ENCODE results near the gene RIGI.
A peak's percentile ranks its signal among the peaks of the same experiment; 100 is the strongest.
"Not testable (repeated sequence)": the region's sequence is repeated elsewhere in the genome, so short reads cannot be mapped to it uniquely, and the experiment has no call there.

The RIGI gene

DNA sequence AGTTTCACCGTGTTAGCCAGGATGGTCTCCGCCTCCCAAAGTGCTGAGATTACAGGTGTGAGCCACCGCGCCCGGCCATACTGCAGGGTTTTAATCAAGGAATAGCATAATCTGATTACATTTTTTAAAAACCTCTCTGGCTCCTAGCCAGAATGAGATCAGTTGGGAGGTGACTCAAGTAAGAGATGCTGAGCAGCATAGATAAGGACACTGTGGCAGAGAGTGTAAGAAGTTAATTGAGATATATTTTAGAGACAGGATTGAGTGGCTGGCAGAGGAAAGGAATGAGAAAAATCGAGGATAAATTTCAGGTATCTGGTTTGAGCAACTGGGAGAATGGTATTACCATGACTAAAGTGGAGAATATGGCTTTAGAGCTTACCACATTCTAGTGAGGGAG is 7.3 kb upstream of the RIGI start:
- no peak for DNase-seq (ENCODE audit: low read depth)
- TF ChIP-seq, protein P1, sequence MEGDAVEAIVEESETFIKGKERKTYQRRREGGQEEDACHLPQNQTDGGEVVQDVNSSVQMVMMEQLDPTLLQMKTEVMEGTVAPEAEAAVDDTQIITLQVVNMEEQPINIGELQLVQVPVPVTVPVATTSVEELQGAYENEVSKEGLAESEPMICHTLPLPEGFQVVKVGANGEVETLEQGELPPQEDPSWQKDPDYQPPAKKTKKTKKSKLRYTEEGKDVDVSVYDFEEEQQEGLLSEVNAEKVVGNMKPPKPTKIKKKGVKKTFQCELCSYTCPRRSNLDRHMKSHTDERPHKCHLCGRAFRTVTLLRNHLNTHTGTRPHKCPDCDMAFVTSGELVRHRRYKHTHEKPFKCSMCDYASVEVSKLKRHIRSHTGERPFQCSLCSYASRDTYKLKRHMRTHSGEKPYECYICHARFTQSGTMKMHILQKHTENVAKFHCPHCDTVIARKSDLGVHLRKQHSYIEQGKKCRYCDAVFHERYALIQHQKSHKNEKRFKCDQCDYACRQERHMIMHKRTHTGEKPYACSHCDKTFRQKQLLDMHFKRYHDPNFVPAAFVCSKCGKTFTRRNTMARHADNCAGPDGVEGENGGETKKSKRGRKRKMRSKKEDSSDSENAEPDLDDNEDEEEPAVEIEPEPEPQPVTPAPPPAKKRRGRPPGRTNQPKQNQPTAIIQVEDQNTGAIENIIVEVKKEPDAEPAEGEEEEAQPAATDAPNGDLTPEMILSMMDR (conservative IDR thresholded peaks at IDR 0.05; ENCODE audit: low read length), result no peak
- H3K4me3 ChIP-seq (ENCODE audit: low read length), result no peak overlapping the region

DNA sequence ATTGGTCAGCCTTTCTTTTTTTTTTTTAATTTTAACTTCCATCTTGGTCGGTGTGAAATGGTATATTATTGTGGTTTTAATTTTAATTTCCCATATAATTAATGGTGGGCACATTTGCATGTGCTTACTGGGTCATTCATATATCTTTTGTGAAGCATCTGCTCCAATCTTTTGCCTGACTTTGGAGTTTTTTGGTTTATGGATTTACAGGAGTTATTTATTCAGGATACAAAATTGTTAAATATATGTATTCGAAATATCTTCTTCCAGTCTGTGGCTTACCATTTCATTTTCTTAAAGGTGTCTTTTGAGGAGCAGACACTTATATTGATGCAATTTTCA is 682 bp upstream of the RIGI start:
- TF ChIP-seq, protein P1 (conservative IDR thresholded peaks at IDR 0.05; ENCODE audit: low read length), result no peak
- DNase-seq (ENCODE audit: low read depth), result no peak
- H3K4me3 ChIP-seq (ENCODE audit: low read length), result peak overlapping the region; percentile 78

DNA sequence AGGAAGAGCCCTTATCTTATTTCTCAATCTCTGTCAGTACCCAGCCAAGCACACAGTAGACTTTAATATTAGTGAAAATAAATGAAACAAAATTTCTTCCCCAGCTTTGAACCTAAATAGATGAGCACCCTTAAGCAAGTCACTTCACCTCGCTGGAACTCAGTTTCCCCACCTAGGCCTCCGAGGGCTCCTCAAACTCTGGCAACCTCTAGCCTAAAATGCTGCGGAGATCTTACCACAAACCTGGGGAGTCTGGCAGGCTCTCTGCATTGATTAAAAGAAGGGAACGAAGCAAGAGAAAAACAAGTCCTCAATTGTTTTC is 326 bp downstream of the RIGI start:
- H3K4me3 ChIP-seq (ENCODE audit: low read length), result peak overlapping the region; percentile 78
- TF ChIP-seq, protein P1 (conservative IDR thresholded peaks at IDR 0.05; ENCODE audit: low read length), result no peak
- no peak for DNase-seq (ENCODE audit: low read depth)

DNA sequence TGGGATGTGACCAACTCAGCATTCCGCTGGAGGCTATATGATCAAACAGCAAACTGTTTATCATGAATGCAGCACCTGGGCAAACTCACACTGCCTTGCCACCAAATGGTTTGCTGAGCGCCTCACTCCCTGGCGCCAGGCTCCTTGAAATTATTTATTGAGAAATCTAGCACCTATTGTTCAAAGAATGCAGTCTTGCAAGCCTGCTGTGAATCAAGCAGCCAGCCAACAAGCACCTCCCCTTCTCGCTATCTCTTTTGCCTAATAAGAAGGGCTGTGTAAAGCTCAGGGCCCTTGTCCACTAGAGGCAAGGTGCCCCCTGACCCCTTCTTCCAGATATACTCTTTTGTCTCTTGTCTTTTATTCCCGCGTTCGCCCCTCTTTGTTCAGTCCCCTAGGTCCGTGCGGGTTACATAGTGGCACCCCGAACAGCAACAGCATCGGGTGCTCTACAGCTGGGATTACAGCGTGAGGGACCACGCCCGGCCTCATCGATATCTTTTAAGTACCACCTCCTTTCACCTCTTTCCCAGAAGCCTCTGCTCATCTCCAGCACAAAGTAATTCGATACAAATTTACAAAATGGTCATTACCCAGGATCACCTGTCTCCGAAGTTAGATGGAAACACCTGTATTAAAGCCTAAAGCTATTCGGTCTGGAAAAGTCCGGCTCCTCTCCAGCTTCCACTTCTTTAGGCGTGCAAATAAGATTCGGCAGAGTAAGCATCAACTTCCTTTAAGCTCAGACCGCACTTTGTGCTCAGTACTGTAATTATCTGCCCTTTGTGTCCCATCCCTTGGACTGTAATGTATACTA is 896 bp downstream of the RIGI start:
- DNase-seq (ENCODE audit: low read depth), result peak; percentile 5
- TF ChIP-seq, protein P1 (conservative IDR thresholded peaks at IDR 0.05; ENCODE audit: low read length), result no peak

DNA sequence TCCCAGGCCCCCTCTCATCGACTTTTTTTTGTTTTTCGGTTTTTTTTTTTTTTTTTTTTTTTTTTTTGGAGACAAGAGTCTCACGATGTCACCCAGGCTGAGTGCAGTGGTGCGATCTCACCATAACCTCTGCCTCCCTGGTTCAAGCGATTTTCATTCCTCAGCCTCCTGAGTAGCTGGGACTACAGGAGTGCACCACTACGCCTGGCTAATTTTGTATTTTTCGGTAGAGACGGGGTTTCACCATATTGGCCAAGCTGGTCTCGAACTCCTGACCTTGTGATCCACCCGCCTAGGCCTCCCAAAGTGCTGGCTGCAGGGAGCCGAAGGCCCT is 1.5 kb downstream of the RIGI start:
- not testable (repeated sequence) for DNase-seq (ENCODE audit: low read depth); H3K4me3 ChIP-seq (ENCODE audit: low read length)

More for the DNA sequence above, 896 bp downstream of the RIGI start:
- H3K4me3 ChIP-seq (ENCODE audit: low read length), result peak overlapping the region; percentile 78

DNA sequence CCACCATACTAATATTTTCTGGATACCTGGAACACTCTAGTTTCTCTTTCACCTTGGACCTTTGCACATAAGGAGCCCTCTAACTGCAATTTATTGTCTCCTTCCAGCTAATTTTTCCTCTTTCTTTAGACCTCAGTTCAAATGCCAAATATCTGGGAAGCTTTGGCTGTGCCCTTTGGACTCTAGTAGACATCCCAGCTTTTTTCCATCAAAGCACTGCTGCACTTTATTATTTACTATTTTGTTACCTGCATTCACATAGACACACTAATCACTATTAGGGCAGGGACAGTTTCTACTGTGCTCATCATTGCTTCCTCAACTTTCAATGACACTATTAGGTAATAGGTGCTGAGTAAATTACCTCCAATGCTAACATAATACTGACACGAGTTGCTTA is 2.1 kb downstream of the RIGI start:
- no peak for DNase-seq (ENCODE audit: low read depth)
- H3K4me3 ChIP-seq (ENCODE audit: low read length), result no peak overlapping the region
- TF ChIP-seq, protein P1 (conservative IDR thresholded peaks at IDR 0.05; ENCODE audit: low read length), result no peak

DNA sequence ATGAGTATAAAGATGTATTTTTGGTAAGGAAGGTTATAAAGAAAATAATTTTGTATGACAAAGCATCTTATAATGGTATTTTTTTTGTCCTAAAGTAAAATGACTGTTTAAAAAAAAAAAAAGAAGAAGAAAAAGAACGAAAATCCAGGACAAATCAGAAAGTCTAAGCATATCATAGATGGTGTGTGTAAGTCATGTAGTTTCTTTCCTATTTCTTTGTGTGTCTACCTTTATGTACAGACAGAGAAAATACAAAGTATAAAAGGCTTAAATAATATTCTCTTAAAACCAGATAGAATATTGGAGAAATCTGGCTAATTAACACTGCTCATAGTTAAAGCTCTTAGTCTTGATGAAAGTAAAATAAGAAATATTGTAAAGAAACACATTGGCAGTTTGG is 7.7 kb downstream of the RIGI start:
- no peak overlapping the region for H3K4me3 ChIP-seq (ENCODE audit: low read length)
- DNase-seq (ENCODE audit: low read depth), result no peak
- TF ChIP-seq, protein P1 (conservative IDR thresholded peaks at IDR 0.05; ENCODE audit: low read length), result no peak

DNA sequence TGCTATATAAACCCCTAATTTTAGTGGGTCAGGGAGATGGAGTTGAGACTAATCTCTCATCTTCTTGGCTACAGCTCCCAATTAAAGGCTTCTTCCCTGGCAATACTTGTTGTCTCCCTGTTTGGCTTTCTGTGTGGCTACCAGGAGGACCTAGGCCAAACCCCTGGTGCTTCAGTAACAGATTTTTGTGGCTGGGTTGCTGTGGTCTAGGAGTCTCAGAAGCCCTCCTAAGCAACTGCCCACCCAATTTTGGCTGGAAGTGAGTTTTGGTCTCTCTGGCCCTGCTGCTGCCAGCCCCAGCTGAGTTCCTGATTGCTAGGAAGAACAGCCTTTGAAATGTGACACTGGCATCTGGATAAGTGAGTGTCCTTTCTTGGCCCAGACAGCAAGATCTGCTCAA is 9.8 kb downstream of the RIGI start:
- TF ChIP-seq, protein P1 (conservative IDR thresholded peaks at IDR 0.05; ENCODE audit: low read length), result no peak
- DNase-seq (ENCODE audit: low read depth), result no peak
- H3K4me3 ChIP-seq (ENCODE audit: low read length), result no peak overlapping the region

Measured in AG10803 (cell line).